HepG2 (cell line): ENCODE data around the gene MARVELD3. TPM values are rescaled to one million over a fixed set of nuclear protein-coding genes. Genes with fewer than 3 reads are reported as not detected.

Experiments
- ADNP ChIP-seq: sonication (generic); formaldehyde crosslinking; IDR thresholded peaks from 2 replicates; pipeline ENCODE4 v1.4.0; 2020; ENCODE audit warnings: missing genetic modification reagents
- CTCF ChIP-seq: sonication (generic); formaldehyde crosslinking; IDR thresholded peaks from 2 replicates; pipeline ENCODE4 v1.5.0; 2020; ENCODE audit warnings: mild to moderate bottlenecking, missing genetic modification reagents, moderate library complexity
- HMG20A ChIP-seq: IDR thresholded peaks from 2 replicates; pipeline ENCODE4 v1.6.1; 2016; ENCODE audit warnings: borderline replicate concordance
- MIXL1 ChIP-seq: IDR thresholded peaks from 2 replicates; pipeline ENCODE4 v1.6.1; 2016
- RARA ChIP-seq: IDR thresholded peaks from 2 replicates; pipeline ENCODE4 v1.6.1; 2016; ENCODE audit warnings: missing genetic modification reagents, missing compliant biosample characterization
- TSC22D2 ChIP-seq: sonication (generic); formaldehyde crosslinking; IDR thresholded peaks from 2 replicates; pipeline ENCODE4 v1.5.1; 2020; ENCODE audit warnings: missing genetic modification reagents, mild to moderate bottlenecking, borderline replicate concordance
- ZNF331 ChIP-seq: sonication (generic); formaldehyde crosslinking; IDR thresholded peaks from 2 replicates; pipeline ENCODE4 v1.4.0; 2020; ENCODE audit warnings: missing genetic modification reagents
- ZNF644 ChIP-seq: IDR thresholded peaks from 2 replicates; pipeline ENCODE4 v1.6.1; 2016; ENCODE audit warnings: low read depth
- ZSCAN20 ChIP-seq: sonication (generic); formaldehyde crosslinking; IDR thresholded peaks from 2 replicates; pipeline ENCODE4 v1.4.0; 2020; ENCODE audit warnings: missing genetic modification reagents, mild to moderate bottlenecking, borderline replicate concordance
- polyA plus RNA-seq, 8 experiments: library from polyadenylated mRNA; depleted of rRNA in 3 of 8; stranded (reverse) in 7 of 8; unstranded in 1 of 8; fragments of >200 nt; fragmentation: Illumina TruSeq in 4 of 8; extraction: Trizol in 4 of 8; gene quantifications; 2 replicates each; pipeline versions ENCODE4 v1.2.1 to v1.2.3, GENCODE V29; 2011 to 2016; ENCODE audit warnings: low read depth in 4 of 8, missing spikeins in 1 of 8, mixed read lengths in 1 of 8; ENCODE audit not compliant: insufficient read depth in 1 of 8
- total RNA-seq, 5 experiments: library from RNA; depleted of rRNA; stranded (reverse); fragments of >200 nt; fragmentation: Illumina TruSeq; extraction: Trizol; gene quantifications; 2 replicates each; pipeline ENCODE4 v1.2.3, GENCODE V29; 2016; ENCODE audit warnings: low read depth in 1 of 5
- TF ChIP-seq, protein P1 (sequence below): sonication (generic); formaldehyde crosslinking; IDR thresholded peaks from 2 replicates; pipeline ENCODE4 v1.5.1; 2020; ENCODE audit warnings: missing genetic modification reagents, mild to moderate bottlenecking, borderline replicate concordance
- TF ChIP-seq, protein P2 (sequence below): IDR thresholded peaks from 2 replicates; pipeline ENCODE4 v1.6.1; 2012; ENCODE audit warnings: low read depth, low read length, improper control_type of control experiment

The MARVELD3 gene
- total and polyA plus RNA-seq, 2 of the 13 experiments (the other 11 are each of a cell fraction or from before 2014, with no cell fraction given): 4.8 to 5.6 TPM

DNA sequence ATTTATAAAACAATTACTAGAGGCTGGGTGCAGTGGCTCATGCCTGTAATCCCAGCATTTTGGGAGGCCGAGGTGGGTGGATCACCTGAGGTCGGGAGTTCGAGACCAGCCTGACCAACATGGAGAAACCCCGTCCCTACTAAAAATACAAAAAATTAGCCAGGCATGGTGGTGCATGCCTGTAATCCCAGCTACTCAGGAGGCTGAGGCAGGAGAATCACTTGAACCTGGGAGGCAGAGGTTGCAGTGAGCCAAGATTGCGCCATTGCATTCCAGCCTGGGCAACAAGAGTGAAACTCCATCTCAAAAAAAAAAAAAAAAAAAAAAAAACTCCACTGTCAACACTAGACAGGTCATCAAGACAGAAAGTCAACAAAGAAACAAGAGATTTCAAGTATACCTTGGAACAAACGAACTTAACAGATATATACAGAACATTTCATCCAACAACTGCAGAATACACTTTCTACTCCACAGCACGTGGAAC is 30.6 kb upstream of the MARVELD3 start (continued):
- TF ChIP-seq, protein P1, sequence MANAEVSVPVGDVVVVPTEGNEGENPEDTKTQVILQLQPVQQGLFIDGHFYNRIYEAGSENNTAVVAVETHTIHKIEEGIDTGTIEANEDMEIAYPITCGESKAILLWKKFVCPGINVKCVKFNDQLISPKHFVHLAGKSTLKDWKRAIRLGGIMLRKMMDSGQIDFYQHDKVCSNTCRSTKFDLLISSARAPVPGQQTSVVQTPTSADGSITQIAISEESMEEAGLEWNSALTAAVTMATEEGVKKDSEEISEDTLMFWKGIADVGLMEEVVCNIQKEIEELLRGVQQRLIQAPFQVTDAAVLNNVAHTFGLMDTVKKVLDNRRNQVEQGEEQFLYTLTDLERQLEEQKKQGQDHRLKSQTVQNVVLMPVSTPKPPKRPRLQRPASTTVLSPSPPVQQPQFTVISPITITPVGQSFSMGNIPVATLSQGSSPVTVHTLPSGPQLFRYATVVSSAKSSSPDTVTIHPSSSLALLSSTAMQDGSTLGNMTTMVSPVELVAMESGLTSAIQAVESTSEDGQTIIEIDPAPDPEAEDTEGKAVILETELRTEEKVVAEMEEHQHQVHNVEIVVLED (CRISPR knock-in tag): peak; percentile 38; the same call in 1 of the 2 replicates
- TF ChIP-seq ADNP (CRISPR knock-in tag) (peak; percentile 95), TSC22D2 (peak; percentile 8; the same call in 1 of the 2 replicates), ZSCAN20 (0 out of 2 replicates have a peak, but pooled peaks have one; percentile 45), HMG20A (peak; percentile 66; the same call in 1 of the 2 replicates), MIXL1 (CRISPR knock-in tag) (peak; percentile 77), ZNF331 (CRISPR knock-in tag) (peak; percentile 67; the same call in 1 of the 2 replicates), RARA (CRISPR knock-in tag) (peak; percentile 60; the same call in 1 of the 2 replicates), CTCF (0 out of 2 replicates have a peak, but pooled peaks have one; percentile 10), ZNF644 (CRISPR knock-in tag) (peak; percentile 75; the same call in 1 of the 2 replicates)
- TF ChIP-seq, protein P2, sequence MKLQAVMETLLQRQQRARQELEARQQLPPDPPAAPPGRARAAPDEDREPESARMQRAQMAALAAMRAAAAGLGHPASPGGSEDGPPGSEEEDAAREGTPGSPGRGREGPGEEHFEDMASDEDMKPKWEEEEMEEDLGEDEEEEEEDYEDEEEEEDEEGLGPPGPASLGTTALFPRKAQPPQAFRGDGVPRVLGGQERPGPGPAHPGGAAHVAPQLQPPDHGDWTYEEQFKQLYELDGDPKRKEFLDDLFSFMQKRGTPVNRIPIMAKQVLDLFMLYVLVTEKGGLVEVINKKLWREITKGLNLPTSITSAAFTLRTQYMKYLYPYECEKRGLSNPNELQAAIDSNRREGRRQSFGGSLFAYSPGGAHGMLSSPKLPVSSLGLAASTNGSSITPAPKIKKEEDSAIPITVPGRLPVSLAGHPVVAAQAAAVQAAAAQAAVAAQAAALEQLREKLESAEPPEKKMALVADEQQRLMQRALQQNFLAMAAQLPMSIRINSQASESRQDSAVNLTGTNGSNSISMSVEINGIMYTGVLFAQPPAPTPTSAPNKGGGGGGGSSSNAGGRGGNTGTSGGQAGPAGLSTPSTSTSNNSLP: peak; percentile 66; the same call in 1 of the 2 replicates
